Measurements from ENCODE around the gene TTC39B.

DNA sequence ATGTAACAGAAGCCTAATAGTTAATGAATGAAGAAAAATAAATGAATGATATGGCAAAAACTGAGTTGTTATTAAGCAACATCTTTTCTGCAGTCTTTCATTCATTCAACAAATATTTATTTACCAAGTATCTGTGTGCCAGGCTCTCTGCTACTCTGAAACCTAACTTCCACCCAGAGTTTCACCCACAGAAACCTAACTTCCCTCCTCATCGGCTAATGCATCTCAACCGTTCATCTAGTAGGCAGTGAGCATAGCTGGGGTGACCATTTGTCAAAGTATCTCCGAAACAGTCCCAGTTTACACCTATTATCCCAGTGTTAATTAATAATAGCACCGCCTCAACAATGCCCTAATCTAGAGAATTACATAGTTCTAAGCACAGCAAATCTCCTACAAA, 1.5 kb downstream of the TTC39B start:
- TF ChIP-seq, protein P1, sequence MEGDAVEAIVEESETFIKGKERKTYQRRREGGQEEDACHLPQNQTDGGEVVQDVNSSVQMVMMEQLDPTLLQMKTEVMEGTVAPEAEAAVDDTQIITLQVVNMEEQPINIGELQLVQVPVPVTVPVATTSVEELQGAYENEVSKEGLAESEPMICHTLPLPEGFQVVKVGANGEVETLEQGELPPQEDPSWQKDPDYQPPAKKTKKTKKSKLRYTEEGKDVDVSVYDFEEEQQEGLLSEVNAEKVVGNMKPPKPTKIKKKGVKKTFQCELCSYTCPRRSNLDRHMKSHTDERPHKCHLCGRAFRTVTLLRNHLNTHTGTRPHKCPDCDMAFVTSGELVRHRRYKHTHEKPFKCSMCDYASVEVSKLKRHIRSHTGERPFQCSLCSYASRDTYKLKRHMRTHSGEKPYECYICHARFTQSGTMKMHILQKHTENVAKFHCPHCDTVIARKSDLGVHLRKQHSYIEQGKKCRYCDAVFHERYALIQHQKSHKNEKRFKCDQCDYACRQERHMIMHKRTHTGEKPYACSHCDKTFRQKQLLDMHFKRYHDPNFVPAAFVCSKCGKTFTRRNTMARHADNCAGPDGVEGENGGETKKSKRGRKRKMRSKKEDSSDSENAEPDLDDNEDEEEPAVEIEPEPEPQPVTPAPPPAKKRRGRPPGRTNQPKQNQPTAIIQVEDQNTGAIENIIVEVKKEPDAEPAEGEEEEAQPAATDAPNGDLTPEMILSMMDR (conservative IDR thresholded peaks at IDR 0.05; ENCODE audit: low read length) = no peak
- TF ChIP-seq EZH2phosphoT487 (IDR thresholded peaks at IDR 0.05; ENCODE audit: borderline replicate concordance, low read depth, low read length) = no peak

All from OCI-LY7 (cell line).